ENCODE measurements around the gene PLCB2.

PLCB2 gene

GRCh38 chr15:40352281-40352901, 44.7 kb upstream of the PLCB2 start:
- no peak for TF ChIP-seq CTCF (IDR thresholded peaks at IDR 0.05; ENCODE audit: insufficient read depth, missing control alignments)
- FAIRE-seq (no peak), DNase-seq (ENCODE audit: insufficient read length, low spot score) (no peak)

- DNase-seq (ENCODE audit: insufficient read length, low spot score) (no peak), FAIRE-seq (no peak)
- TF ChIP-seq CTCF (IDR thresholded peaks at IDR 0.05; ENCODE audit: insufficient read depth, missing control alignments): no peak
Measured at GRCh38 chr15:40349163-40349562, 41.4 kb upstream of the PLCB2 start.

- TF ChIP-seq CTCF (IDR thresholded peaks at IDR 0.05; ENCODE audit: insufficient read depth, missing control alignments): no peak
- FAIRE-seq (no peak), DNase-seq (ENCODE audit: insufficient read length, low spot score) (no peak)
Measured at GRCh38 chr15:40348474-40348870, 40.7 kb upstream of the PLCB2 start.

- FAIRE-seq (no peak), DNase-seq (ENCODE audit: insufficient read length, low spot score) (no peak)
- TF ChIP-seq CTCF (IDR thresholded peaks at IDR 0.05; ENCODE audit: insufficient read depth, missing control alignments): no peak
Measured at GRCh38 chr15:40347559-40348473, 40.1 kb upstream of the PLCB2 start.

- DNase-seq (ENCODE audit: insufficient read length, low spot score) (no peak), FAIRE-seq (no peak)
- no peak for TF ChIP-seq CTCF (IDR thresholded peaks at IDR 0.05; ENCODE audit: insufficient read depth, missing control alignments)
Measured at GRCh38 chr15:40346579-40347558, 39.1 kb upstream of the PLCB2 start.

GRCh38 chr15:40345867-40346578, 38.3 kb upstream of the PLCB2 start:
- no peak for TF ChIP-seq CTCF (IDR thresholded peaks at IDR 0.05; ENCODE audit: insufficient read depth, missing control alignments)
- FAIRE-seq (no peak), DNase-seq (ENCODE audit: insufficient read length, low spot score) (no peak)

All from D721Med (cell line).